ENCODE measurements around the gene DRG2. TPM values are rescaled to one million over a fixed set of nuclear protein-coding genes. Genes with fewer than 3 reads are reported as not detected.

DRG2 gene
- total and polyA plus RNA-seq, 2 of the 4 experiments (the other 2 are of a cell fraction), result 43.6 to 45.1 TPM

- Histone ChIP-seq H4K20me1 (ENCODE audit: insufficient read depth, low read length) (no peaks in the 10 kb centered on the region), H2BK120ac (ENCODE audit: low read depth, low read length) (no peak overlapping the region), H2BK20ac (ENCODE audit: low read depth, low read length) (no peak overlapping the region), H2AFZ (replicated peaks; ENCODE audit: low read length, poor library complexity) (no peak overlapping the region), H3K36me3 (ENCODE audit: control insufficient read depth, insufficient read depth, low read length) (no peaks in the 10 kb centered on the region), H3K4ac (ENCODE audit: low read depth, low read length) (no peak overlapping the region), H3K27me3 (ENCODE audit: control insufficient read depth, insufficient read depth, low read length) (peaks cover 8% of the 10 kb centered on the region), H3K27ac (ENCODE audit: insufficient read depth, low read length) (no peak overlapping the region), H3K56ac (ENCODE audit: extremely low read depth, insufficient read depth, low read length) (no peak overlapping the region), H3K4me2 (ENCODE audit: low read depth, low read length) (no peak overlapping the region), H2BK5ac (ENCODE audit: low read depth, low read length, poor library complexity, severe bottlenecking) (no peak overlapping the region), H4K91ac (ENCODE audit: insufficient read depth, low read depth, low read length) (no peak overlapping the region), H3K18ac (ENCODE audit: low read depth, low read length) (no peak overlapping the region), H3K9me1 (ENCODE audit: insufficient read depth, low read length) (no peaks in the 10 kb centered on the region), H3K14ac (replicated peaks; ENCODE audit: low read depth, low read length) (no peak overlapping the region), H2AK9ac (replicated peaks; ENCODE audit: low read depth, low read length, poor library complexity) (no peak overlapping the region), H4K5ac (ENCODE audit: low read depth, low read length) (no peak overlapping the region), H3K4me3 (ENCODE audit: insufficient read depth, low read depth, low read length) (no peak overlapping the region), H3K9me3 (ENCODE audit: control insufficient read depth, insufficient read depth, low read length) (no peaks in the 10 kb centered on the region), H3K9ac (ENCODE audit: low read depth, low read length) (no peak overlapping the region), H2BK15ac (ENCODE audit: low read depth, low read length) (no peak overlapping the region), H3K4me1 (ENCODE audit: control insufficient read depth, insufficient read depth, low read length) (no peaks in the 10 kb centered on the region), H2AK5ac (ENCODE audit: low read depth, low read length) (no peak overlapping the region), H4K8ac (ENCODE audit: low read depth in 2 of 2, low read length in 2 of 2) (no peak overlapping the region), H3K79me1 (ENCODE audit: low read depth in 1 of 2, low read length in 2 of 2) (no peaks in the 10 kb centered on the region), H3K23ac (ENCODE audit: low read depth, low read length) (no peak overlapping the region)
- dilution Hi-C loops (cut with HindIII; ENCODE audit: low sequenced_read_pairs, unreplicated experiment), result no loop called here
- ATAC-seq (ENCODE audit: low read depth) (no peak), DNase-seq (no peak)
- no TSS peak for BruUV-seq (replicated peaks)
- TF ChIP-seq MAFK (IDR thresholded peaks at IDR 0.05; ENCODE audit: low read depth, low read length), result no peak
- no peak for TF ChIP-seq MXI1 (IDR thresholded peaks at IDR 0.05; ENCODE audit: borderline replicate concordance, low read depth, low read length)
- TF ChIP-seq FOS (IDR thresholded peaks at IDR 0.05; ENCODE audit: low read depth, low read length), result no peak
- TF ChIP-seq ELK1 (IDR thresholded peaks at IDR 0.05; ENCODE audit: borderline replicate concordance, low read depth, low read length), result no peak
- TF ChIP-seq RFX5 (IDR thresholded peaks at IDR 0.05; ENCODE audit: low read depth, low read length), result no peak
- no peak for TF ChIP-seq BHLHE40 (IDR thresholded peaks at IDR 0.05; ENCODE audit: low read depth, low read length)
- no peak for TF ChIP-seq SMC3 (IDR thresholded peaks at IDR 0.05; ENCODE audit: low read depth, low read length)
- TF ChIP-seq CHD1 (IDR thresholded peaks at IDR 0.05; ENCODE audit: low read depth, low read length), result no peak
- no peak for TF ChIP-seq USF2 (IDR thresholded peaks at IDR 0.05; ENCODE audit: low read depth, low read length)
- TF ChIP-seq RCOR1 (IDR thresholded peaks at IDR 0.05; ENCODE audit: insufficient replicate concordance, low read length), result no peak
- no peak for TF ChIP-seq NFE2L2 (IDR thresholded peaks at IDR 0.05; ENCODE audit: low read depth, low read length)
- no peak for TF ChIP-seq CTCF (conservative IDR thresholded peaks at IDR 0.05; ENCODE audit: low read depth, low read length)
- TF ChIP-seq CEBPB (IDR thresholded peaks at IDR 0.05; ENCODE audit: low read depth, low read length), result no peak
- TF ChIP-seq POLR2A (IDR thresholded peaks at IDR 0.05; ENCODE audit: low read depth, low read length), result no peak
- no peak for TF ChIP-seq MAZ (IDR thresholded peaks at IDR 0.05; ENCODE audit: borderline replicate concordance, low read depth, low read length)
- TF ChIP-seq RAD21 (IDR thresholded peaks at IDR 0.05; ENCODE audit: low read length), result no peak
- intact Hi-C loops (cut with micrococcal nuclease), result no loop called here
- in situ Hi-C loops (cut with MboI; ENCODE audit: low sequenced_read_pairs), result no loop called here
- WGBS, 2 experiments (ENCODE audit: extremely low coverage in 2 of 2, insufficient read length in 1 of 2), result no CpG with 5 or more reads among the region's 3 CpGs
- POLR2A ChIA-PET (ENCODE audit: unreplicated experiment), result no interaction called here
- CTCF ChIA-PET, result interaction anchor here (1.0 kb wide), 1 partner anchor 18 kb away, joined by 4 read pairs; no protein-coding TSS in a partner anchor
Observed at GRCh38 chr17:18146980-18147379, 59.2 kb downstream of the DRG2 start.

Data from IMR-90 (cell line).